ENCODE results near the gene ZDHHC22. TPM values are rescaled to one million over a fixed set of nuclear protein-coding genes. Genes with fewer than 3 reads are reported as not detected.

The ZDHHC22 gene
- total RNA-seq, 1 experiment from 2014 or later, result not detected

GRCh38 chr14:77103951-77104350 is 37.6 kb downstream of the ZDHHC22 start:
- DNase-seq (ENCODE audit: low spot score), result no peak

GRCh38 chr14:77103475-77103874 is 38.1 kb downstream of the ZDHHC22 start:
- DNase-seq (ENCODE audit: low spot score), result no peak

GRCh38 chr14:77102154-77102553 is 39.4 kb downstream of the ZDHHC22 start:
- no peak for DNase-seq (ENCODE audit: low spot score)

GRCh38 chr14:77100961-77101360 is 40.6 kb downstream of the ZDHHC22 start:
- DNase-seq (ENCODE audit: low spot score), result no peak

- peak; percentile 74 for DNase-seq (ENCODE audit: low spot score)
Measured at GRCh38 chr14:77099425-77100167, 42.0 kb downstream of the ZDHHC22 start.

- DNase-seq (ENCODE audit: low spot score), result peak; percentile 12
Measured at GRCh38 chr14:77098529-77099353, 42.9 kb downstream of the ZDHHC22 start.

GRCh38 chr14:77097700-77098528 is 43.7 kb downstream of the ZDHHC22 start, which contains the start of gene CIPC:
CIPC (plus strand) TSS chr14:77098258; CDS start chr14:77105709, 7,451 bp downstream.
- peak; percentile 98 for DNase-seq (ENCODE audit: low spot score)

GRCh38 chr14:77097006-77097699 is 44.4 kb downstream of the ZDHHC22 start:
- no peak for DNase-seq (ENCODE audit: low spot score)

- DNase-seq (ENCODE audit: low spot score), result peak; percentile 73
Measured at GRCh38 chr14:77094672-77095284, 46.8 kb downstream of the ZDHHC22 start.

GRCh38 chr14:77092676-77093075 is 48.9 kb downstream of the ZDHHC22 start:
- DNase-seq (ENCODE audit: low spot score), result no peak

- DNase-seq (ENCODE audit: low spot score), result no peak
Measured at GRCh38 chr14:77091518-77091917, 50.1 kb downstream of the ZDHHC22 start.

- DNase-seq (ENCODE audit: low spot score), result no peak
Measured at GRCh38 chr14:77088645-77089044, 52.9 kb downstream of the ZDHHC22 start.

GRCh38 chr14:77088219-77088618 is 53.4 kb downstream of the ZDHHC22 start:
- no peak for DNase-seq (ENCODE audit: low spot score)

- DNase-seq (ENCODE audit: low spot score), result no peak
Measured at GRCh38 chr14:77087631-77088030, 54.0 kb downstream of the ZDHHC22 start.

- DNase-seq (ENCODE audit: low spot score), result no peak
Measured at GRCh38 chr14:77086951-77087350, 54.6 kb downstream of the ZDHHC22 start.

GRCh38 chr14:77086017-77086727 is 55.4 kb downstream of the ZDHHC22 start:
- no peak for DNase-seq (ENCODE audit: low spot score)

- DNase-seq (ENCODE audit: low spot score), result no peak
Measured at GRCh38 chr14:77085538-77085937, 56.1 kb downstream of the ZDHHC22 start.

GRCh38 chr14:77084985-77085384 is 56.6 kb downstream of the ZDHHC22 start:
- no peak for DNase-seq (ENCODE audit: low spot score)

GRCh38 chr14:77083082-77083481 is 58.5 kb downstream of the ZDHHC22 start:
- DNase-seq (ENCODE audit: low spot score), result no peak

GRCh38 chr14:77082356-77082755 is 59.2 kb downstream of the ZDHHC22 start:
- no peak for DNase-seq (ENCODE audit: low spot score)
